ENCODE measurements around the gene PLAC8.

PLAC8 gene

GRCh38 chr4:83040269-83040668 is 74.3 kb downstream of the PLAC8 start:
- Histone ChIP-seq H3K79me2 (ENCODE audit: low read length) (peaks cover 72% of the 10 kb centered on the region), H3K9me3 (replicated peaks; ENCODE audit: insufficient read depth, low read length) (no peaks in the 10 kb centered on the region), H4K20me1 (ENCODE audit: insufficient read depth, low read length) (no peaks in the 10 kb centered on the region), H3K4me1 (ENCODE audit: low read length) (peaks cover 5% of the 10 kb centered on the region; the same call in 1 of the 2 replicates), H3K4me2 (ENCODE audit: low read depth, low read length) (no peak overlapping the region), H3K4me3 (ENCODE audit: low read length) (no peak overlapping the region), H3K36me3 (replicated peaks; ENCODE audit: insufficient read depth, low read length) (no peaks in the 10 kb centered on the region), H3F3A (ENCODE audit: insufficient read depth, low read length) (0 out of 2 replicates have a peak, but pooled peaks cover under 1% of the 10 kb centered on the region), H3K27ac (ENCODE audit: low read length) (no peak overlapping the region), H3K27me3 (replicated peaks; ENCODE audit: insufficient read depth, low read length) (no peaks in the 10 kb centered on the region), H2AFZ (ENCODE audit: low read length) (no peak overlapping the region), H3K9me2 (replicated peaks; ENCODE audit: insufficient read depth, low read length) (no peaks in the 10 kb centered on the region), H3K9ac (ENCODE audit: low read length) (no peak overlapping the region)
- DNase-seq, result no peak
- TF ChIP-seq CTCF (IDR thresholded peaks at IDR 0.05; ENCODE audit: low read length) (no peak), EZH2phosphoT487 (IDR thresholded peaks at IDR 0.05; ENCODE audit: low read length) (no peak), EZH2 (optimal IDR thresholded peaks at IDR 0.05; ENCODE audit: low read depth, low read length) (no peak)
